SH-SY5Y (cell line): Measurements from ENCODE around the gene TRIM49B.
"Not testable (repeated sequence)": the region's sequence is repeated elsewhere in the genome, so short reads cannot be mapped to it uniquely, and the experiment has no call there.

Experiments
- GATA2 ChIP-seq: IDR thresholded peaks from 2 replicates; pipeline ENCODE4 v1.6.1; 2011; ENCODE audit warnings: mild to moderate bottlenecking, low read depth, low read length
- GATA3 ChIP-seq: IDR thresholded peaks from 2 replicates; pipeline ENCODE4 v1.6.1; 2011; ENCODE audit warnings: low read depth, mild to moderate bottlenecking, low read length, moderate library complexity

Gene TRIM49B

GRCh38 chr11:49028523-49028922, at the start of gene TRIM49B:
TRIM49B (plus strand) TSS chr11:49028823; CDS start chr11:49031600, 2,777 bp downstream.
- not testable (repeated sequence) for TF ChIP-seq GATA3, GATA2

- TF ChIP-seq GATA3, GATA2: not testable (repeated sequence)
Observed at GRCh38 chr11:48983785-48984184, 44.8 kb upstream of the TRIM49B start, which contains the start of gene TRIM51G. TRIM51G (minus strand) TSS chr11:48983885; CDS start chr11:48981695, 2,190 bp downstream.

- not testable (repeated sequence) for TF ChIP-seq GATA2, GATA3
Observed at GRCh38 chr11:49059012-49059411, 30.4 kb downstream of the TRIM49B start, which contains the start of gene TRIM64C. TRIM64C (minus strand) TSS chr11:49059112; CDS start chr11:49059112, 0 bp downstream.
